Measurements from ENCODE around the gene UBASH3B.

UBASH3B gene

GRCh38 chr11:122706291-122707088 is 51.0 kb downstream of the UBASH3B start:
- TF ChIP-seq EP300 (IDR thresholded peaks at IDR 0.05; ENCODE audit: borderline replicate concordance) (no peak), CEBPB (IDR thresholded peaks at IDR 0.05) (no peak), TAF1 (IDR thresholded peaks at IDR 0.05; ENCODE audit: low read depth) (no peak), TCF12 (IDR thresholded peaks at IDR 0.05; ENCODE audit: low read depth) (no peak), REST (IDR thresholded peaks at IDR 0.05; ENCODE audit: low read depth) (no peak), ZBTB7A (IDR thresholded peaks at IDR 0.05; ENCODE audit: low read depth) (no peak), CREB1 (IDR thresholded peaks at IDR 0.05; ENCODE audit: low read depth) (no peak), TEAD4 (IDR thresholded peaks at IDR 0.05) (no peak), MAX (IDR thresholded peaks at IDR 0.05) (no peak), YY1 (IDR thresholded peaks at IDR 0.05; ENCODE audit: low read depth) (no peak), FOXM1 (IDR thresholded peaks at IDR 0.05; ENCODE audit: borderline replicate concordance, low read depth) (no peak), NFIC (IDR thresholded peaks at IDR 0.05) (no peak), EGR1 (IDR thresholded peaks at IDR 0.05) (no peak), USF1 (IDR thresholded peaks at IDR 0.05) (no peak), RAD21 (IDR thresholded peaks at IDR 0.05; ENCODE audit: low read depth) (no peak)

- TF ChIP-seq FOXM1 (IDR thresholded peaks at IDR 0.05; ENCODE audit: borderline replicate concordance, low read depth) (no peak), ZBTB7A (IDR thresholded peaks at IDR 0.05; ENCODE audit: low read depth) (no peak), TEAD4 (IDR thresholded peaks at IDR 0.05) (no peak), EP300 (IDR thresholded peaks at IDR 0.05; ENCODE audit: borderline replicate concordance) (no peak), CEBPB (IDR thresholded peaks at IDR 0.05) (no peak), MAX (IDR thresholded peaks at IDR 0.05) (no peak), RAD21 (IDR thresholded peaks at IDR 0.05; ENCODE audit: low read depth) (no peak), USF1 (IDR thresholded peaks at IDR 0.05) (no peak), NFIC (IDR thresholded peaks at IDR 0.05) (no peak), YY1 (IDR thresholded peaks at IDR 0.05; ENCODE audit: low read depth) (no peak), TAF1 (IDR thresholded peaks at IDR 0.05; ENCODE audit: low read depth) (no peak), CREB1 (IDR thresholded peaks at IDR 0.05; ENCODE audit: low read depth) (no peak), TCF12 (IDR thresholded peaks at IDR 0.05; ENCODE audit: low read depth) (no peak), REST (IDR thresholded peaks at IDR 0.05; ENCODE audit: low read depth) (no peak), EGR1 (IDR thresholded peaks at IDR 0.05) (no peak)
Observed at GRCh38 chr11:122707111-122707510, 51.6 kb downstream of the UBASH3B start.

- TF ChIP-seq FOXM1 (IDR thresholded peaks at IDR 0.05; ENCODE audit: borderline replicate concordance, low read depth) (no peak), REST (IDR thresholded peaks at IDR 0.05; ENCODE audit: low read depth) (no peak), NFIC (IDR thresholded peaks at IDR 0.05) (no peak), EGR1 (IDR thresholded peaks at IDR 0.05) (no peak), ZBTB7A (IDR thresholded peaks at IDR 0.05; ENCODE audit: low read depth) (no peak), MAX (IDR thresholded peaks at IDR 0.05) (no peak), TCF12 (IDR thresholded peaks at IDR 0.05; ENCODE audit: low read depth) (no peak), TAF1 (IDR thresholded peaks at IDR 0.05; ENCODE audit: low read depth) (no peak), EP300 (IDR thresholded peaks at IDR 0.05; ENCODE audit: borderline replicate concordance) (no peak), CEBPB (IDR thresholded peaks at IDR 0.05) (no peak), USF1 (IDR thresholded peaks at IDR 0.05) (no peak), RAD21 (IDR thresholded peaks at IDR 0.05; ENCODE audit: low read depth) (no peak), TEAD4 (IDR thresholded peaks at IDR 0.05) (no peak), YY1 (IDR thresholded peaks at IDR 0.05; ENCODE audit: low read depth) (no peak), CREB1 (IDR thresholded peaks at IDR 0.05; ENCODE audit: low read depth) (no peak)
Observed at GRCh38 chr11:122707901-122708300, 52.4 kb downstream of the UBASH3B start.
